GM12878 (cell line): ENCODE results near the gene ENDOD1. TPM values are rescaled to one million over a fixed set of nuclear protein-coding genes. Genes with fewer than 3 reads are reported as not detected.

Experiments used
- BCL11A ChIP-seq: IDR thresholded peaks from 2 replicates; pipeline ENCODE4 v1.6.1; 2011; ENCODE audit warnings: low read depth, low read length
- CEBPB ChIP-seq, 2 experiments: fragments of 150-350 bp in 1 of 2; IDR thresholded peaks; 2 replicates each; pipeline ENCODE4 v1.6.1; 2012 to 2014; ENCODE audit warnings: low read depth in 2 of 2, low read length in 2 of 2, borderline replicate concordance in 1 of 2, inconsistent platforms in 1 of 2
- EED ChIP-seq: sonication (generic); IDR thresholded peaks from 2 replicates; pipeline ENCODE4 v1.6.1; 2016; ENCODE audit warnings: antibody characterized with exemption, low read depth
- IKZF1 ChIP-seq: fragments of 450-650 bp; conservative IDR thresholded peaks from 2 replicates; pipeline ENCODE4 v1.6.1; 2017; ENCODE audit warnings: antibody characterized with exemption, mild to moderate bottlenecking
- MEF2A ChIP-seq: IDR thresholded peaks from 2 replicates; pipeline ENCODE4 v1.6.1; 2011; ENCODE audit warnings: low read depth, mild to moderate bottlenecking, low read length, moderate library complexity; ENCODE audit not compliant: insufficient read depth
- MEF2B ChIP-seq: fragments of 450-650 bp; IDR thresholded peaks from 2 replicates; pipeline ENCODE4 v1.6.1; 2018; ENCODE audit warnings: mild to moderate bottlenecking, moderate library complexity; ENCODE audit not compliant: partially characterized antibody, poor library complexity, severe bottlenecking
- MTA2 ChIP-seq: fragments of 450-650 bp; IDR thresholded peaks from 2 replicates; pipeline ENCODE4 v1.6.1; 2016; ENCODE audit warnings: low read depth, mild to moderate bottlenecking, moderate library complexity
- NFYB ChIP-seq: IDR thresholded peaks from 2 replicates; pipeline ENCODE4 v1.6.1; 2011; ENCODE audit warnings: low read depth, mild to moderate bottlenecking, low read length, improper control_type of control experiment, moderate library complexity; ENCODE audit not compliant: insufficient read depth
- NRF1 ChIP-seq: conservative IDR thresholded peaks from 2 replicates; pipeline ENCODE4 v1.6.1; 2011; ENCODE audit warnings: mild to moderate bottlenecking, low read depth, low read length, improper control_type of control experiment
- PAX5 ChIP-seq: IDR thresholded peaks from 2 replicates; pipeline ENCODE4 v1.6.1; 2011; ENCODE audit warnings: low read depth, low read length, borderline replicate concordance
- PML ChIP-seq: IDR thresholded peaks from 2 replicates; pipeline ENCODE4 v1.6.1; 2012; ENCODE audit warnings: low read length, inconsistent platforms
- POLR2A ChIP-seq: IDR thresholded peaks from 2 replicates; pipeline ENCODE4 v1.6.1; 2011; ENCODE audit warnings: low read depth, mild to moderate bottlenecking, low read length
- POU2F2 ChIP-seq: IDR thresholded peaks from 3 replicates; pipeline ENCODE4 v1.6.1; 2011; ENCODE audit warnings: low read depth, mild to moderate bottlenecking, low read length, borderline replicate concordance
- SREBF2 ChIP-seq: IDR thresholded peaks from 2 replicates; pipeline ENCODE4 v1.6.1; 2012; ENCODE audit warnings: mild to moderate bottlenecking, low read length
- SUZ12 ChIP-seq: fragments of 200-600 bp; sonication (generic); IDR thresholded peaks from one replicate; pipeline ENCODE4 v1.6.1; 2018; ENCODE audit warnings: antibody characterized with exemption, mild to moderate bottlenecking; ENCODE audit not compliant: unreplicated experiment
- polyA plus RNA-seq, 11 experiments: library from polyadenylated mRNA; depleted of rRNA in 4 of 11; unstranded in 6 of 11; stranded (reverse) in 5 of 11; fragments of >200 nt; fragmentation: Nextera tagmentation in 4 of 11; fragmentation: Illumina TruSeq in 1 of 11; extraction: Ambion mirVana in 4 of 11; extraction: Trizol in 1 of 11; gene quantifications; 1 replicate in 1 of 11; 2 replicates in 10 of 11; pipeline versions ENCODE4 v1.2.1 to v1.2.3, GENCODE V29; 2011 to 2016; ENCODE audit warnings: inconsistent platforms in 2 of 11, missing spikeins in 2 of 11, low read depth in 1 of 11
- total RNA-seq, 4 experiments: library from RNA; depleted of rRNA in 3 of 4; stranded (reverse); fragments of >200 nt in 3 of 4; fragmentation: Illumina TruSeq in 1 of 4; extraction: Trizol in 1 of 4; gene quantifications; 2 replicates each; pipeline versions ENCODE4 v1.2.1 to v1.2.3, GENCODE V29; 2013 to 2021
- TF ChIP-seq, protein P1 (sequence below): fragments of 450-650 bp; IDR thresholded peaks from 2 replicates; pipeline ENCODE4 v1.6.1; 2017; ENCODE audit warnings: mild to moderate bottlenecking, moderate library complexity
- TF ChIP-seq, protein P2 (sequence below): fragments of 450-650 bp; IDR thresholded peaks from 2 replicates; pipeline ENCODE4 v1.6.1; 2017; ENCODE audit warnings: mild to moderate bottlenecking, low read depth, inconsistent platforms; ENCODE audit not compliant: poor library complexity, severe bottlenecking

ENDOD1 gene
- total and polyA plus RNA-seq, 10 of the 15 experiments (the other 5 are each of a cell fraction or from before 2014, with no cell fraction given): 6.0 to 30.0 (median 12.1) TPM

DNA sequence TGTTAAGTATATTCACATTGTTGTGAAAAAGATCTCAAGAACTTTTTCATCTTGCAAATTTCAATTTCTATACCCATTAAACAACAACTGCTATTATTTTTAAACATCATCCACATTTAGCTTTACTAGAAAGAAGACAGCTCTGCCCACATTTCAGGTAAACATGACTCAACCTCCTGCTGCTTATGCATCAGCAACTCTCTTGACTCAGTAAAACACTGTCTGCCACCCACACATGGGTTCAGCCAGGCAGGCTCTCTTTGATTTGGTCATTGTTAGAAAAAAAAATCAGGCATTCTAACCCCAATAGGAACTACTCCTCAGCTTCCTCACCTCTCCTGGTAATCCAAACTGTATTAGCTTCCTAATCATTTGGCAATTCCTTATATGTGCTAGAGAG is 5.1 kb upstream of the ENDOD1 start (continued):
- TF ChIP-seq, protein P1, sequence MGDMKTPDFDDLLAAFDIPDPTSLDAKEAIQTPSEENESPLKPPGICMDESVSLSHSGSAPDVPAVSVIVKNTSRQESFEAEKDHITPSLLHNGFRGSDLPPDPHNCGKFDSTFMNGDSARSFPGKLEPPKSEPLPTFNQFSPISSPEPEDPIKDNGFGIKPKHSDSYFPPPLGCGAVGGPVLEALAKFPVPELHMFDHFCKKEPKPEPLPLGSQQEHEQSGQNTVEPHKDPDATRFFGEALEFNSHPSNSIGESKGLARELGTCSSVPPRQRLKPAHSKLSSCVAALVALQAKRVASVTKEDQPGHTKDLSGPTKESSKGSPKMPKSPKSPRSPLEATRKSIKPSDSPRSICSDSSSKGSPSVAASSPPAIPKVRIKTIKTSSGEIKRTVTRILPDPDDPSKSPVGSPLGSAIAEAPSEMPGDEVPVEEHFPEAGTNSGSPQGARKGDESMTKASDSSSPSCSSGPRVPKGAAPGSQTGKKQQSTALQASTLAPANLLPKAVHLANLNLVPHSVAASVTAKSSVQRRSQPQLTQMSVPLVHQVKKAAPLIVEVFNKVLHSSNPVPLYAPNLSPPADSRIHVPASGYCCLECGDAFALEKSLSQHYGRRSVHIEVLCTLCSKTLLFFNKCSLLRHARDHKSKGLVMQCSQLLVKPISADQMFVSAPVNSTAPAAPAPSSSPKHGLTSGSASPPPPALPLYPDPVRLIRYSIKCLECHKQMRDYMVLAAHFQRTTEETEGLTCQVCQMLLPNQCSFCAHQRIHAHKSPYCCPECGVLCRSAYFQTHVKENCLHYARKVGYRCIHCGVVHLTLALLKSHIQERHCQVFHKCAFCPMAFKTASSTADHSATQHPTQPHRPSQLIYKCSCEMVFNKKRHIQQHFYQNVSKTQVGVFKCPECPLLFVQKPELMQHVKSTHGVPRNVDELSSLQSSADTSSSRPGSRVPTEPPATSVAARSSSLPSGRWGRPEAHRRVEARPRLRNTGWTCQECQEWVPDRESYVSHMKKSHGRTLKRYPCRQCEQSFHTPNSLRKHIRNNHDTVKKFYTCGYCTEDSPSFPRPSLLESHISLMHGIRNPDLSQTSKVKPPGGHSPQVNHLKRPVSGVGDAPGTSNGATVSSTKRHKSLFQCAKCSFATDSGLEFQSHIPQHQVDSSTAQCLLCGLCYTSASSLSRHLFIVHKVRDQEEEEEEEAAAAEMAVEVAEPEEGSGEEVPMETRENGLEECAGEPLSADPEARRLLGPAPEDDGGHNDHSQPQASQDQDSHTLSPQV: no peak
- TF ChIP-seq MTA2: 0 out of 2 replicates have a peak, but pooled peaks have one; percentile 16
- no peak for TF ChIP-seq CEBPB (IDR thresholded peaks at IDR 0.05; ENCODE audit: borderline replicate concordance in 1 of 2, low read depth in 2 of 2, low read length in 2 of 2)
- TF ChIP-seq EED: no peak
- TF ChIP-seq POU2F2: no peak
- no peak for TF ChIP-seq POLR2A
- no peak for TF ChIP-seq NRF1
- TF ChIP-seq NFYB: no peak
- no peak; the same call in 1 of the 2 replicates for TF ChIP-seq IKZF1
- no peak for TF ChIP-seq SUZ12
- TF ChIP-seq SREBF2: no peak
- TF ChIP-seq, protein P2, sequence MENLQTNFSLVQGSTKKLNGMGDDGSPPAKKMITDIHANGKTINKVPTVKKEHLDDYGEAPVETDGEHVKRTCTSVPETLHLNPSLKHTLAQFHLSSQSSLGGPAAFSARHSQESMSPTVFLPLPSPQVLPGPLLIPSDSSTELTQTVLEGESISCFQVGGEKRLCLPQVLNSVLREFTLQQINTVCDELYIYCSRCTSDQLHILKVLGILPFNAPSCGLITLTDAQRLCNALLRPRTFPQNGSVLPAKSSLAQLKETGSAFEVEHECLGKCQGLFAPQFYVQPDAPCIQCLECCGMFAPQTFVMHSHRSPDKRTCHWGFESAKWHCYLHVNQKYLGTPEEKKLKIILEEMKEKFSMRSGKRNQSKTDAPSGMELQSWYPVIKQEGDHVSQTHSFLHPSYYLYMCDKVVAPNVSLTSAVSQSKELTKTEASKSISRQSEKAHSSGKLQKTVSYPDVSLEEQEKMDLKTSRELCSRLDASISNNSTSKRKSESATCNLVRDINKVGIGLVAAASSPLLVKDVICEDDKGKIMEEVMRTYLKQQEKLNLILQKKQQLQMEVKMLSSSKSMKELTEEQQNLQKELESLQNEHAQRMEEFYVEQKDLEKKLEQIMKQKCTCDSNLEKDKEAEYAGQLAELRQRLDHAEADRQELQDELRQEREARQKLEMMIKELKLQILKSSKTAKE: no peak
- no peak for TF ChIP-seq BCL11A
- TF ChIP-seq MEF2A: peak; percentile 60; the same call in 1 of the 2 replicates
- no peak for TF ChIP-seq PAX5
- TF ChIP-seq MEF2B: no peak
- TF ChIP-seq PML: no peak
